GM13976 (cell line): ENCODE measurements around the gene CMTM1.

Experiments
- DNase-seq: peaks from one replicate; pipeline ENCODE4 v3.0.0; 2012; ENCODE audit warnings: low spot score
- in situ Hi-C: fragments of 300-500 bp; cut with MboI; formaldehyde crosslinking; loops from one replicate; pipeline ENCODE4 v1.12.0; 2022; ENCODE audit warnings: low sequenced_read_pairs, mixed read lengths, inconsistent platforms; ENCODE audit not compliant: unreplicated experiment
- TF ChIP-seq, protein P1 (sequence below): IDR thresholded peaks from 2 replicates; pipeline ENCODE4 v1.5.1; 2012; ENCODE audit warnings: borderline replicate concordance, mild to moderate bottlenecking; ENCODE audit not compliant: insufficient read depth; ENCODE audit errors: extremely low read depth, missing control alignments, control extremely low read depth

Gene CMTM1, protein sequence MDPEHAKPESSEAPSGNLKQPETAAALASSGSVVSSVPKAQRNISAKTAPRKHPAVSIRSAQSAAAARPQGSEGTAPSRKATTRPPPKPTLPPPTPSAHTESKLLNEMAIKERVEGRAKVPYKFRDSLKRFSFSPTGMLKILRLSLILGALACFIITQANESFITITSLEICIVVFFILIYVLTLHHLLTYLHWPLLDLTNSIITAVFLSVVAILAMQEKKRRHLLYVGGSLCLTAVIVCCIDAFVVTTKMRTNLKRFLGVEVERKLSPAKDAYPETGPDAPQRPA

DNA sequence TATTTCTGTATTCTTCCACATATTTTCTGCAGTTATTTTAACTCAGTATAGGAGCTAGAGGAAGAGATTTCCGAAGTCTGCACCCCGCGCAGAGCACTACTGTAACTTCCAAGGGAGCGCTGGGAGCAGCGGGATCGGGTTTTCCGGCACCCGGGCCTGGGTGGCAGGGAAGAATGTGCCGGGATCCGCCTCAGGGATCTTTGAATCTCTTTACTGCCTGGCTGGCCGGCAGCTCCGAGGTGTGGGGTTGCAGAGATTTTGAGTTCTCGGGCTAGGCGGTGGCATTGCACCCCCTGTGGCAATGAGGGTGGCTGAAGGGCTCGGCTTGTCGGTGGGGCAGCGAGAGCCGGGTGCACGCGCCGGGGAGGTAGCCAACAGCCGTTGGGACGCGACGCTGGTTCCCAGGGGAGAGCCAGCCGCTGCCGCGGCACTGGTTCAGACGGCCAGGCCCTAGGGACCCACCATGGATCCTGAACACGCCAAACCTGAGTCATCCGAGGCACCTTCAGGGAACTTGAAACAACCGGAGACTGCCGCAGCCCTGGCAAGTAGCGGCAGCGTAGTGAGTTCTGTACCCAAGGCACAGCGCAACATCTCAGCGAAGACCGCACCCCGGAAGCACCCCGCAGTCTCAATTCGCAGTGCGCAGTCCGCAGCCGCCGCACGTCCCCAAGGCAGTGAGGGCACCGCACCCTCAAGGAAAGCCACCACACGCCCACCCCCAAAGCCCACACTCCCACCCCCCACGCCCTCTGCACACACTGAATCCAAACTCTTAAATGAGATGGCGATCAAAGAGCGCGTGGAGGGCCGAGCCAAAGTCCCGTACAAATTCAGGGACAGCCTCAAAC is at the start of gene CMTM1:
TSS of gene CMTM1 (plus strand) at position 389 of the 851 bp plus-strand sequence. CDS start at position 464, 75 bp downstream.
- in situ Hi-C loops: no loop called here
- TF ChIP-seq, protein P1, sequence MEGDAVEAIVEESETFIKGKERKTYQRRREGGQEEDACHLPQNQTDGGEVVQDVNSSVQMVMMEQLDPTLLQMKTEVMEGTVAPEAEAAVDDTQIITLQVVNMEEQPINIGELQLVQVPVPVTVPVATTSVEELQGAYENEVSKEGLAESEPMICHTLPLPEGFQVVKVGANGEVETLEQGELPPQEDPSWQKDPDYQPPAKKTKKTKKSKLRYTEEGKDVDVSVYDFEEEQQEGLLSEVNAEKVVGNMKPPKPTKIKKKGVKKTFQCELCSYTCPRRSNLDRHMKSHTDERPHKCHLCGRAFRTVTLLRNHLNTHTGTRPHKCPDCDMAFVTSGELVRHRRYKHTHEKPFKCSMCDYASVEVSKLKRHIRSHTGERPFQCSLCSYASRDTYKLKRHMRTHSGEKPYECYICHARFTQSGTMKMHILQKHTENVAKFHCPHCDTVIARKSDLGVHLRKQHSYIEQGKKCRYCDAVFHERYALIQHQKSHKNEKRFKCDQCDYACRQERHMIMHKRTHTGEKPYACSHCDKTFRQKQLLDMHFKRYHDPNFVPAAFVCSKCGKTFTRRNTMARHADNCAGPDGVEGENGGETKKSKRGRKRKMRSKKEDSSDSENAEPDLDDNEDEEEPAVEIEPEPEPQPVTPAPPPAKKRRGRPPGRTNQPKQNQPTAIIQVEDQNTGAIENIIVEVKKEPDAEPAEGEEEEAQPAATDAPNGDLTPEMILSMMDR: no peak
- no peak for DNase-seq

DNA sequence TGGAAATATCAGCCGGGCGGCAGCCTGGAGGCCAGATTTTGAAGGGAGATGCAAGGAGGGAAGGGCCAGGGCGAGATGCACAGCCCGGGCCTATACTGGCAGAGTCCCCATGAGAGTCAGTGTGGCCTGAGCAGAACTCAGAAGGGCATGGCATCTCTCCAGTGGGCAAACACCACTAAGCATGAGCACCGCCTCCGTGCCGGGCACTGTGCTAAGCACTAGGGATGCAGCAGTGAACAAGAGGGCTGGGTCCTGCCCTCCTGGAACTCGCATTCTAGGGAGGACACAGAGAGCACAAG is 49.8 kb upstream of the CMTM1 start:
- no peak for DNase-seq
- in situ Hi-C loops: no loop called here
- TF ChIP-seq, protein P1: no peak

DNA sequence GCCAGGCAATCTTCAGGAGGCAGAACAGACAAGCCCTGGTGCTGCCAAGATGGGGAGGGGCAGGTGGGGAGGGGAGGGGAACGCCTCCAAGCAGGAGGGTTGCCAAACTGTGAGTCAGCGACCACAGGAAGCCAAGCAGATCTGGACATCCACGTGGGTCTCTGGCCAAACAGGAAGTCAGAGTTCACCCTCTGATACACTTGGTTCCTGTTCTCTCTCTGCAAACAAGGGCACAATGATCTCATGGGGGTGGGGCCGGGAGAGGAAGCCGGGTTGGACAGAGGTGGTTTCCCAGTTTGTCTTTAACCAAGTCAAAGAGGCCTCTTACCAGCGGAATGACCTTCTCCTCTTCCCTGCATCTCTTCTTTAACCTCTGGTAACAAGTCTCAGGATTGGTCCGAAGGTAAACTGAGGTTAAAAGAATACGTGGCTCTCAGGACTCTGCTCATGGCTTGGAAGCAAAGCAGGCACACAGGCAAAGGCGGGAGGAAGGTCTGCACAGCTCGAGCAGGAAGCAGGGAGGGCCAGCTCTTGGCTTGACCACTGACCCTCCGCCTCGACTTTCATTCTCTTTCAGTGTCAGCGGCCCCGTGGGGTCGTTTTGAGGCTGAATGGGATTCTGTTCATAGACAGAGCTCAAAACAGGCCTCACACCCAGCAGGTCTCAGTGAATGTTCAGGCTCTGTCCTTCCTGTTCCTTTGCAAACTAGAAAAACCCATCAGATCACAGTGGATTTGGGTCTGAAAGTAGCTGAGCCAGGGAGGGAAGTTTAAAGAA is 49.2 kb upstream of the CMTM1 start:
- in situ Hi-C loops: no loop called here
- DNase-seq: peak; percentile 96
- TF ChIP-seq, protein P1: no peak

DNA sequence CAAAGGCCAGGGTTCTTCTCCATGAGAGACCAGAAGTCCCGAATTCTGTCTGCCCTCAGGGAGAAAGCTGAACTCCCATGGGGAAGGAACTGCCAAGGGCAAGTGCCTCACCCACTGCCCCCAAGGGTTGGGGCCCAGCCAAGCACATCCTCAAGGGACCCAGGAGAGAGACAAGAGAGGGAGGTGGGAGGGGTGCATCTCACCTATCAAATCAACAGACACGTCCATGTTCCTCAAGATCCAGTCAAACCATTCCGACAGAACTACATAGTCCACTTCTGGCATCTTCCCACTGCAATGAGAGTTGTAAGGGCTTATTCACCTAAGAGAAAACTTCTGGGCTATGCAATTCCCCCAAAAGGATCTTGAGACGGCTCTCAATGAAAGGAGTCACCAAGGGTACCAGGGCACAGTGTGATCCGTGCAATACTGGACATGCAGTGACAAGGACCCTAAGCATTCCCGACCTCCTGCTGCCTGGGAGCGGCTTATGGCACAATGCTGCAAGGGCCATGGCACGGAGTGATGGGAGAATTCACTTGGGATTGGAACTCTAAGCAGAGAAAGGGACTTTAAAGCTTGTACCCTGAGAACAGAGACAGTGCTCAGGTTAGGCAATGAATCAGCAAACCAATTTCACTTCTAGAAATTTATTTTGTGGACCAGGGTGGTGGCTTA is 48.5 kb upstream of the CMTM1 start:
- DNase-seq: no peak
- in situ Hi-C loops: no loop called here
- TF ChIP-seq, protein P1: no peak

DNA sequence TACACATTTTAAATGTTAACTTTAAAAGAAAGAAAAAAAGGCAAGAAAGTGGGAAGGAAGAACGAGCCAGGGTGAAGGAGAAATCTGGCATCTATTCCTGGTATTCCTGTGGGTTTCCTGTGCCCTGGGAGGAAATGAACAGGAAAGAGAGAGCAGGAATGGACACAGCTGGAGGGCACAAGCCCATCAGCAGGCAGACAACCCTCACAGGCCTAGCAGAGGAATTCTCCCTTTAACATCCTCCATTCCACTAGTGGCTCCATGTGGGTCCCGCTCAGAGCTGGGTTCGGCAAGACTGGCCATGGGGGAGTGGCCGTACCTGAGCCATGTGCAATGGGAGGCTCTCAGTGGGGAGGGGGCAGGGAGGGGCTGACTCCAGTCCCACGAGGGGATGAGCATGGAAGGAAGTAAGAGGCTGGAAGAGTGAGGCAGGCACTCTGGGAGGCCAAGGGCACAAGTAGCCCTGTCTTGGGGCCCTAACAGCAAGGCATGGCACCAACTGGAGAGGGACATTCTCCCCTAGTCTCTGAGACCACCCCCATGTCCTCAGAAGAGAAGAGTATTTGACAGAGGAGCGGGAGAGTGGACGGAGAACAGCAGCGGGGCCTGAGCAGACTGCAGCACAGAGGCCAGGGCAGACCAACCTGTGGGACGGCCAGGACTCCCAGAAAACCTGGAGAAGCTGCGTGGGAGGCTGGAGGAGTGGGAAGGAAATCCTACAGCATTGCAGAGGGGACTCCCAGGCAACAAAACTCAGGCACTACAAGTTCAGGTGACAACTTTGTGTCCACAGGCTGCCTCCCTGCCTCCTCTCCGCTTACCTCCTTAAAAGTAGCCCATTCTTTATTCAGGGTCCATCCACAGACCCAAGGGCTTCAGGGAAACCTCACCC is 46.5 kb upstream of the CMTM1 start:
- TF ChIP-seq, protein P1: no peak
- no peak for DNase-seq
- in situ Hi-C loops: no loop called here
